PFSK-1 (cell line): ENCODE data around the gene RAB23.

ENCODE experiments used
- POLR2AphosphoS5 ChIP-seq: IDR thresholded peaks from 2 replicates; pipeline ENCODE4 v1.6.1; 2012; ENCODE audit warnings: low read depth, mild to moderate bottlenecking, control low read depth, low read length, moderate library complexity
- REST ChIP-seq, 2 experiments: IDR thresholded peaks; 2 replicates each; pipeline versions ENCODE4 v1.6.1 to v1.8.0; 2011 to 2012; ENCODE audit warnings: low read depth in 2 of 2, low read length in 2 of 2, control low read depth in 1 of 2, inconsistent platforms in 1 of 2, mild to moderate bottlenecking in 1 of 2, moderate library complexity in 1 of 2; ENCODE audit not compliant: insufficient read depth in 1 of 2
- SIN3A ChIP-seq: IDR thresholded peaks from 2 replicates; pipeline ENCODE4 v1.6.1; 2012; ENCODE audit warnings: mild to moderate bottlenecking, low read length, moderate library complexity, borderline replicate concordance; ENCODE audit not compliant: insufficient read depth

GRCh38 chr6:57254055-57254717, 32.1 kb upstream of the RAB23 start:
- TF ChIP-seq SIN3A = no peak
- no peak for TF ChIP-seq REST (IDR thresholded peaks at IDR 0.05; ENCODE audit: insufficient read depth in 1 of 2, low read depth in 2 of 2, low read length in 2 of 2)
- TF ChIP-seq POLR2AphosphoS5 = no peak
